GM10847 (cell line): Measurements from ENCODE around the gene NR1D2.

ENCODE experiments used
- POLR2A ChIP-seq: IDR thresholded peaks from 2 replicates; pipeline ENCODE4 v1.6.1; 2011; ENCODE audit not compliant: insufficient read length; ENCODE audit errors: extremely low read depth

Gene NR1D2

GRCh38 chr3:24018784-24019570 is 73.9 kb downstream of the NR1D2 start:
- no peak for TF ChIP-seq POLR2A

- TF ChIP-seq POLR2A, result no peak
These were observed 74.5 kb downstream of the NR1D2 start for GRCh38 chr3:24019585-24019984.

DNA sequence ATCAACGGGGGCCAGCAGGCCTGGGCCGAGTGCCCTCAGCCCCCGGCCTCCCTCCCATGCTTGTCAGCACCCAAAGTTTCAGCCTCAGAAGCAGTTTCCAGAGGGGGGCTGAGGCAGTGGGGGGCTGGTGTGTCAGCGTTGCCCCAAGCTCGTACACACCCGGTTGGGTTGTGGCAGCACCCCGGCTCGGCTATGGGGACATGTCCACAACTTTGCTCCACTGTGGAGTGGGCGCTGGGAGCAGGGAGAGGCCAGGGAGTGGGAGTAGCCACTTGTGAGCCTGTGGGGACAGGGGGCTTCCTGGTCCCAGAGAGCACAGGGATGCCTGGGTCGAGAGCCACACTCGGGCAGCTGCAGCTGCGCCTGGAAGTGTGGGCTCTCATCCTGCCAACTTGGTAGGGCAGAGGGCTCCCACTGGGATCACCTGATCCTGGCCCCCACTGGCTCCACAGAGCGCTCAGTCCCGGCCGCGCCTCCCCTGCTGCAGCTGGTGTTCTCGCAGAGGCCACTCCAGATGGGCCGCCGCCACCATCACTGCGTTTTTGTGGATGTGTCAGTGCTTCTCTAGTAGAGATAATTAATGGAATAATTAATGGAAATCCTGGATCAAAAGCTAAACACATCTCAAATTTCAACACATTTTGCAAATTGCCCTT is 75.1 kb downstream of the NR1D2 start:
- no peak for TF ChIP-seq POLR2A

DNA sequence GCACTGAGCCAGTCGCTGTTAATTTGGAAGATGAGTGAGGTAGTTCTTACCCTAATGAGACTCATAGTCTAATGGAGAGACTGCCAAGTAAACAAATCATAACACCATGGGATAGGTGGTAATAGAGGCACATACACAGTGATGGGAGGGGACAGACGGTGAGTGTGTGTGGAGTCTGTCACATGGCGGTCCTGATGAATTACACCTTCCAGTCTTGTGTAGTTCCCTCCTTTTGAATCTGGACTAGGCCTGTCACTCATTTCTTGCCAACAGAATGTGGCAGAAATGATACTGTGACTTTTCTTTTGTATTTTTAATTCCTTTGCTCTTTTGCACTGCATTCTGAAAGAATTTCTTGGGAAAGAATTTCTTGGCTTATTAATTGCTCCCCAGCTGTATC is 78.1 kb downstream of the NR1D2 start:
- no peak for TF ChIP-seq POLR2A

DNA sequence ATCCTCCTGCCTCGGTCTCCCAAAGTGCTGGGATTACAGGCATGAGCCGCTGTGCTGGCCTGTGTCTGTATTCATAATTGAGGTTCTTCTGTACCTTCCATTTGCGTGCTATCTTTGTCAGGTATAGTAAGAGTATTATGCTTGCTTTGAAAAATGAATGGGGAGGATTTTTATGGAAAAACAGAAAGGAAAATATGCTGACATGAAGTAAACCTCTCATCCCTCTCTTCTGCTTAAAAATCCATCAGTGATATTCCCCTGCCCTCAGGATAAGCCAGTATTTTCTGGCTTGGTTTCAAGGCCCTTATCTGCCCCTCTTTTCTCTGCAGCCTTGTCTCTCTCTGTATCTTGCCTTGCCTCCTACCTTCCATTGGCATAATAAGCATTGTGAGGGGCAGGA is 80.7 kb downstream of the NR1D2 start:
- TF ChIP-seq POLR2A, result no peak

DNA sequence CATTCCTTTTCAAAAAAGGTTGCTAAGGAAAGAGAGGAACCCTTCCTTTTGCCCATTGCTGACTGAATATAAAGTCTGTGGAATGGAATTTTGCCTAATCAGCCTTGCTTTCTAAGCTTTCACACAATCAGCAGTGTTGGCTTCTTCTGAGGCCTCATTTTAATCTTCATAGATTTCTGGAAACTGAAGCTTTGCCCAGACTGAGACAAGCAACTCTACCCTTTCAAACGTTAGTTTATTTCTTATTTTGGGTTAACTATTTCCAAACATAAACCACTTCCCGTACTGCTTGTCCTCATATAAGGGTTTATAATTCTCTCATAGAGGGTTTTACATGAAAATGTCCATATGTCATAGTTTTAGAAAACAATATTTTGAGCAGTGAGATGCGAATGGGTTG is 82.9 kb downstream of the NR1D2 start:
- TF ChIP-seq POLR2A, result no peak
